Fibroblast of lung (primary cell): Measurements from ENCODE around the gene ELF3. TPM values are rescaled to one million over a fixed set of nuclear protein-coding genes. Genes with fewer than 3 reads are reported as not detected.

Source experiments
- DNase-seq, 2 donors: peaks; one replicate each; pipeline versions ENCODE4 v3.0.0 to v3.0.0-alpha.2; 2010; ENCODE audit warnings: low read depth in 2 of 2
- H2AFZ ChIP-seq: 2 replicates; pipeline ENCODE4 v1.5.1; 2012; ENCODE audit warnings: low read length, control low read depth, inconsistent platforms
- H3K27ac ChIP-seq: 2 replicates; pipeline ENCODE4 v1.5.1; 2011; ENCODE audit warnings: low read length, control low read depth; ENCODE audit not compliant: insufficient read depth
- H3K27me3 ChIP-seq: 2 replicates; pipeline ENCODE4 v1.5.1; 2011; ENCODE audit warnings: mild to moderate bottlenecking, low read length; ENCODE audit not compliant: control insufficient read depth, insufficient read depth
- H3K36me3 ChIP-seq: 2 replicates; pipeline ENCODE4 v1.5.1; 2011; ENCODE audit warnings: low read length; ENCODE audit not compliant: control insufficient read depth, insufficient read depth
- H3K4me1 ChIP-seq: 2 replicates; pipeline ENCODE4 v1.5.1; 2011; ENCODE audit warnings: low read length; ENCODE audit not compliant: control insufficient read depth, insufficient read depth; ENCODE audit errors: extremely low read depth
- H3K4me2 ChIP-seq: 2 replicates; pipeline ENCODE4 v1.5.1; 2011; ENCODE audit warnings: low read length, control low read depth; ENCODE audit not compliant: insufficient read depth; ENCODE audit errors: extremely low read depth
- H3K4me3 ChIP-seq, 4 experiments: fragments of 200-600 bp in 1 of 4; sonication (generic) in 1 of 4; replicated peaks in 1 of 4; 2 replicates each; pipeline ENCODE4 v1.5.1; 2011 to 2016; ENCODE audit warnings: low read length in 4 of 4, low read depth in 3 of 4, mild to moderate bottlenecking in 3 of 4, control low read depth in 2 of 4, inconsistent platforms in 1 of 4, mixed read lengths in 1 of 4; ENCODE audit not compliant: insufficient read depth in 1 of 4; ENCODE audit errors: control extremely low read depth in 1 of 4
- H3K79me2 ChIP-seq: 2 replicates; pipeline ENCODE4 v1.5.1; 2012; ENCODE audit warnings: mild to moderate bottlenecking, low read length, inconsistent platforms; ENCODE audit not compliant: control insufficient read depth, insufficient read depth
- H3K9ac ChIP-seq: 2 replicates; pipeline ENCODE4 v1.5.1; 2011; ENCODE audit warnings: mild to moderate bottlenecking, low read length, control low read depth; ENCODE audit not compliant: insufficient read depth
- H3K9me3 ChIP-seq: 2 replicates; pipeline ENCODE4 v1.5.1; 2012; ENCODE audit warnings: low read depth, low read length; ENCODE audit not compliant: control insufficient read depth, insufficient read depth
- H4K20me1 ChIP-seq: 2 replicates; pipeline ENCODE4 v1.5.1; 2011; ENCODE audit warnings: low read length; ENCODE audit not compliant: control insufficient read depth, insufficient read depth; ENCODE audit errors: extremely low read depth
- EZH2 ChIP-seq: IDR thresholded peaks from 2 replicates; pipeline ENCODE4 v1.5.1; 2012; ENCODE audit warnings: low read length, control low read depth, mild to moderate bottlenecking; ENCODE audit errors: missing control alignments
- polyA plus RNA-seq, 2 donors: library from polyadenylated mRNA; depleted of rRNA in 1 of 2; stranded (reverse) in 1 of 2; unstranded in 1 of 2; fragments of >200 nt; gene quantifications; 2 replicates each; pipeline ENCODE4 v1.2.1, GENCODE V29; 2011 to 2012; ENCODE audit warnings: missing spikeins in 1 of 2
- total RNA-seq: library from RNA; depleted of rRNA; stranded (reverse); fragments of >200 nt; gene quantifications from 2 replicates; pipeline ENCODE4 v1.2.1, GENCODE V29; 2014
- TF ChIP-seq, protein P1 (sequence below), 2 donors: IDR thresholded peaks in 1 of 2; conservative IDR thresholded peaks in 1 of 2; 1 replicate in 1 of 2; 2 replicates in 1 of 2; pipeline ENCODE4 v1.5.1; 2011 to 2012; ENCODE audit warnings: low read length in 2 of 2, control low read depth in 1 of 2, inconsistent platforms in 1 of 2, low read depth in 1 of 2, mild to moderate bottlenecking in 1 of 2

Gene ELF3
- total and polyA plus RNA-seq, 2 donors (not counting 1 experiment from before 2014, with no cell fraction given) = 0.12 to 0.17 TPM

DNA sequence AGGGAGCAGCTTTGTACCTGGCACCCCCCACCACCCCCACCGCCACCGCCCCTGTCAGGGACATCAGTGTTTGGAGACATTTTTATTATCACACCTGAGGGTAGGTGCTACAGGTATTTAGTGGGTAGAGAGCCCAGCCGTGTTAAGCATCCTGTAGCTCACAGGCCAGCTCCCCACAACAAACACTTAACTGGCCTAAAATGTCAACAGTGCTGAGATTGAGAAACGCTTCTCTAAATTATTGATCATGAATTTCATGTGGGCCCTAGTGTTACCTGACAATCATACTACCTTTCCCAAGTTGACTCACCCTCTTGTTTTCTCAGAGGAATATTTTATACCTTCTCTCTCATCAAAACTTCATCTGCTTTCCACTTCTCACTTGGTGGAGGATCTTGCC, 21.4 kb downstream of the ELF3 start:
- Histone ChIP-seq H3K27me3 (peaks cover 3% of the 10 kb centered on the region), H3K9ac (no peak overlapping the region), H2AFZ (no peak overlapping the region), H3K79me2 (no peaks in the 10 kb centered on the region), H3K4me2 (no peak overlapping the region), H3K4me3 (no peak overlapping the region), H4K20me1 (no peaks in the 10 kb centered on the region), H3K4me1 (peaks cover 8% of the 10 kb centered on the region), H3K9me3 (no peaks in the 10 kb centered on the region), H3K36me3 (no peaks in the 10 kb centered on the region), H3K27ac (no peak overlapping the region)
- no peak for TF ChIP-seq EZH2
- TF ChIP-seq, protein P1, sequence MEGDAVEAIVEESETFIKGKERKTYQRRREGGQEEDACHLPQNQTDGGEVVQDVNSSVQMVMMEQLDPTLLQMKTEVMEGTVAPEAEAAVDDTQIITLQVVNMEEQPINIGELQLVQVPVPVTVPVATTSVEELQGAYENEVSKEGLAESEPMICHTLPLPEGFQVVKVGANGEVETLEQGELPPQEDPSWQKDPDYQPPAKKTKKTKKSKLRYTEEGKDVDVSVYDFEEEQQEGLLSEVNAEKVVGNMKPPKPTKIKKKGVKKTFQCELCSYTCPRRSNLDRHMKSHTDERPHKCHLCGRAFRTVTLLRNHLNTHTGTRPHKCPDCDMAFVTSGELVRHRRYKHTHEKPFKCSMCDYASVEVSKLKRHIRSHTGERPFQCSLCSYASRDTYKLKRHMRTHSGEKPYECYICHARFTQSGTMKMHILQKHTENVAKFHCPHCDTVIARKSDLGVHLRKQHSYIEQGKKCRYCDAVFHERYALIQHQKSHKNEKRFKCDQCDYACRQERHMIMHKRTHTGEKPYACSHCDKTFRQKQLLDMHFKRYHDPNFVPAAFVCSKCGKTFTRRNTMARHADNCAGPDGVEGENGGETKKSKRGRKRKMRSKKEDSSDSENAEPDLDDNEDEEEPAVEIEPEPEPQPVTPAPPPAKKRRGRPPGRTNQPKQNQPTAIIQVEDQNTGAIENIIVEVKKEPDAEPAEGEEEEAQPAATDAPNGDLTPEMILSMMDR (conservative IDR thresholded peaks at IDR 0.05 in 1 of 2, IDR thresholded peaks at IDR 0.05 in 1 of 2; ENCODE audit: low read depth in 1 of 2, low read length in 2 of 2) = no peak
- no peak for DNase-seq

DNA sequence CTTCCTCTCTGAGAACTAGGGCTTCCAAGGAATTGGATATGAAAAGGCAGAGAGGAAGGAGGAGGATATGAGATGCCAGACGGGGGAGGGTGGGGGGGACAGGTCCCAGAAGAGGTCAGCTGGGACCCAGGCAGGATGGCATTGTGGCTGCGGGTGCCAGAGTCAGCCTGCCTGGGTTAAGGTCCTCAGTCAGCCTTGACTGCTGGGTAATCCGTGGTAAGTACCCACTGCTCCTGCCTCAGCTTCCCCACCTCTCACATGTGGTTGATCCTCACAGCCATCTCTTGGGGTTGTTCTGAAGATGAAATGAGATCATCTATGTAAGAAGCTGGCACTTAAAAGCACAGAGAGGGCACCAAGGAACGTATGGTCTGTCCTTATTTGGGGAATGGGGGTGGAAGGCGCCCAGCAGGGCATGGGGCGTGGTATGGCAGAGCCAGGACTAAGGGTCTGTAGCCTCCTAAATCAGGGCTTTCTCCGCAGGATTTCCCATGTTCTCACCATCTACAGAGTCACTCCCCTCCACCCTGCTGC, 23.8 kb downstream of the ELF3 start:
- H3K79me2 ChIP-seq = no peaks in the 10 kb centered on the region
- no peak overlapping the region for H3K27ac ChIP-seq
- H3K36me3 ChIP-seq = no peaks in the 10 kb centered on the region
- peak overlapping the region; percentile 0 for H3K4me2 ChIP-seq
- H3K27me3 ChIP-seq = peaks cover 3% of the 10 kb centered on the region
- H3K9ac ChIP-seq = no peak overlapping the region
- peaks cover 8% of the 10 kb centered on the region for H3K4me1 ChIP-seq
- H4K20me1 ChIP-seq = no peaks in the 10 kb centered on the region
- TF ChIP-seq EZH2 = no peak
- TF ChIP-seq, protein P1 (conservative IDR thresholded peaks at IDR 0.05 in 1 of 2, IDR thresholded peaks at IDR 0.05 in 1 of 2; ENCODE audit: low read depth in 1 of 2, low read length in 2 of 2) = no peak
- no peak overlapping the region for H2AFZ ChIP-seq
- no peak for DNase-seq
- H3K4me3 ChIP-seq = no peak overlapping the region
- no peaks in the 10 kb centered on the region for H3K9me3 ChIP-seq

DNA sequence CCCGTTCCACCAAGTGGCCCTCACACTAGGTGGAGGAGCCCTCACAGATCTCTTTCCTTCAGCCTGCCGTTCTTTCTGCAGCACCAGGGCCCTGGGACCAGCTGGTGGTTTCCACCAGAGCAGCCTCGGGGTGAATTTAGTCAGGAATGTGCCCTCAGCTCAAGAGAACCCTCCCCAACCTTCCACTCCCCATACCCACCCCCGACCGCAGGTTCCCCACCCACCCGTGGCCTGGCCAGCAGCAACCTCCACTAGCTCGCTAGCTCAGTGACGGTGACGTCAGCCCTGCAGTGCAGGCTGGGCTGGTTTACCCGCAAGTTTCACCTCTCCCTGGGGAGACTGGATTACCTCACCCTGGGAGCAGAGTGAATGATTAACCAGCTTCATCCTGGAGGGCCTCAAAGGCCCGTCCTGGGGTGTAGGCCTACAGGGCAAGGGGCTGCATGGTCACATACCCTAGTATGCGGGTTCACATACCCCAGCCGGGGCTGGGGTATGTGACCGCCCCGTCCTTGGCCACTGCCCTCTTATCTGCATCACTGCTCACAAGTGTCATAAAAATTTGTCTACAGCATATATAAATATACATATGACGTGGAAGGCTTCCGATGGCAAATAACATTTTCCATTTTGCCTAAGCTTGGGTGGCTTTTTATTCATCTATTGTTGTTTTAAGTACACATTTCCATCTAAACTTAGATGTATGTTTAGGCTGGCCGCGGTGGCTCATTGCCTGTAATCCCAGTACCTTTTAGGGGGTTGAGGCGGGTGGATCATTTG, 24.5 kb downstream of the ELF3 start:
- H3K9me3 ChIP-seq = no peaks in the 10 kb centered on the region
- peaks cover 3% of the 10 kb centered on the region for H3K27me3 ChIP-seq
- no peak overlapping the region for H3K9ac ChIP-seq
- no peak overlapping the region for H3K27ac ChIP-seq
- TF ChIP-seq, protein P1 (conservative IDR thresholded peaks at IDR 0.05 in 1 of 2, IDR thresholded peaks at IDR 0.05 in 1 of 2; ENCODE audit: low read depth in 1 of 2, low read length in 2 of 2) = no peak
- no peak for TF ChIP-seq EZH2
- no peaks in the 10 kb centered on the region for H4K20me1 ChIP-seq
- peak; percentile 94 to 97 for DNase-seq
- H3K4me1 ChIP-seq = peaks cover 2% of the 10 kb centered on the region
- H3K4me3 ChIP-seq = no peak overlapping the region
- peak overlapping the region; percentile 5 for H3K4me2 ChIP-seq
- no peaks in the 10 kb centered on the region for H3K79me2 ChIP-seq
- H3K36me3 ChIP-seq = no peaks in the 10 kb centered on the region
- no peak overlapping the region for H2AFZ ChIP-seq
